GM19395 (cell line): Measurements from ENCODE around the gene RFTN2.
"Not testable (repeated sequence)": the region's sequence is repeated elsewhere in the genome, so short reads cannot be mapped to it uniquely, and the experiment has no call there.

Experiments used
- ATAC-seq: cut with Tn5 transposase; IDR thresholded peaks from one replicate; pipeline ENCODE4 v1.9.1; 2021; ENCODE audit warnings: mild to moderate bottlenecking, moderate library complexity; ENCODE audit not compliant: unreplicated experiment

The RFTN2 gene

DNA sequence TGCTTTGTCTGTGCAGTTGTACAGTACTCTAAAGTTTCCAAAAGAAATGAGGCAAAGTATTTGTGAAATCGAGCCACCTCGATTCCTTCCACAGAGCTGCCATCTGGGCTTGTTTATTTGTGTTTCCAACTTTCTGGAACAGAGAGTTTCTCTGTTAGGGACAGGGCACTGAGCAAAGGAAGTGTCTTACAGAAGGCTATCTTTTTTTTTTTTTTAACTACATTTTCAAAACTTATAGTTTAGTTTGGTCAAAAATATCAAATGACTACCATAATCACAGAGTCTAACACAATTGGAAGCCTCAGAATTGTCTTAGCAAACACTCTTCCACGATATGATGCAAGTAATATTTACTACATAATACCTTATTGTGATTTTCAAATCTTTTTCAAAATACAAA lies 796 bp downstream of the RFTN2 start:
- no peak for ATAC-seq

- no peak for ATAC-seq
These were observed 1.3 kb downstream of the RFTN2 start for GRCh38 chr2:197674060-197674459.

GRCh38 chr2:197673606-197674005 lies 1.8 kb downstream of the RFTN2 start:
- no peak for ATAC-seq

- ATAC-seq, result no peak
These were observed 2.3 kb downstream of the RFTN2 start for GRCh38 chr2:197673106-197673505.

DNA sequence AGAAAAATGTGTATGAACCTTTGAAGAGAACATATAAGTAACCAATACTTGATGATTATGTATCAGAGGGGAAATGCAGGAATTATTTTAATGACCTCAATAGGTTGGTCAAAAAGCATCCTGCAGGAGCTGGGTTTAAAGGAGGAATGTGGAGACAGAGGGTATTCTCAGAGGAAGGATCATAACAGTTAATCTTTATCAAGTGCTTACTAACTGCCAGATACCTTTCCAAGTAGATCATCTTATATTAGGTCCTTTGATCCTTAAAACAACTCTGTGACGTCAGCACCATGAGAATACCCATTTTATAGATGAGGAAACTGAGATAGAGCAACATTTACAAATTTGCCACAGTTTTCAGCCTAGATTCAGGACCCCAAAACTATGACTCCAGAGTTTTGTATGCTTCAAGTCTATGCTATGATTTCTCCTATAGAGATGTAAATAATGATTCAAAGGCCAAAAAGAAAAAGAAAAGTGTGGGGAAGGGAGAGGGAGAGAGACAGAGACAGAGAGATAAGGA lies 3.0 kb downstream of the RFTN2 start:
- ATAC-seq, result no peak

GRCh38 chr2:197669077-197669476 lies 6.3 kb downstream of the RFTN2 start:
- peak; percentile 57 for ATAC-seq

- ATAC-seq, result no peak
These were observed 7.1 kb downstream of the RFTN2 start for GRCh38 chr2:197668296-197668695.

GRCh38 chr2:197666277-197666676 lies 9.1 kb downstream of the RFTN2 start:
- ATAC-seq, result no peak

DNA sequence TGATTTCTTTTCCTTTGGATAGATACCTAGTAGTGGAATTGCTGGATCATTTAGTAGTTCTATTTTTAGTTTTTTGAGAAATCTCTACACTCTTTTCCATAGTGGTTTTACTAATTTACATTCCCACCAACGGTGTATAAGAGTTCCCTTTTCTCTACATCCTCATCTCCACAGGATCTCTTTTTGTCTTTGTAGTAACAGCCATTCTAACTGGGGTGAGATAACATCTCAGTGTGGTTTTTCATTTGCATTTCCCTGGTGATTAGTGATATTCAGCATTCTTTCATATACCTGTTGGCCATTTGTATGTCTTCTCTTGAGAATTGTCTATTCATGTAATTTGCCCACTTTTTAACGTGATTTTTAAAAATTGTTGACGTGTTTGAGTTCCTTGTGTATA lies 13.8 kb downstream of the RFTN2 start:
- ATAC-seq, result no peak

GRCh38 chr2:197657562-197657961 lies 17.8 kb downstream of the RFTN2 start:
- ATAC-seq, result no peak

DNA sequence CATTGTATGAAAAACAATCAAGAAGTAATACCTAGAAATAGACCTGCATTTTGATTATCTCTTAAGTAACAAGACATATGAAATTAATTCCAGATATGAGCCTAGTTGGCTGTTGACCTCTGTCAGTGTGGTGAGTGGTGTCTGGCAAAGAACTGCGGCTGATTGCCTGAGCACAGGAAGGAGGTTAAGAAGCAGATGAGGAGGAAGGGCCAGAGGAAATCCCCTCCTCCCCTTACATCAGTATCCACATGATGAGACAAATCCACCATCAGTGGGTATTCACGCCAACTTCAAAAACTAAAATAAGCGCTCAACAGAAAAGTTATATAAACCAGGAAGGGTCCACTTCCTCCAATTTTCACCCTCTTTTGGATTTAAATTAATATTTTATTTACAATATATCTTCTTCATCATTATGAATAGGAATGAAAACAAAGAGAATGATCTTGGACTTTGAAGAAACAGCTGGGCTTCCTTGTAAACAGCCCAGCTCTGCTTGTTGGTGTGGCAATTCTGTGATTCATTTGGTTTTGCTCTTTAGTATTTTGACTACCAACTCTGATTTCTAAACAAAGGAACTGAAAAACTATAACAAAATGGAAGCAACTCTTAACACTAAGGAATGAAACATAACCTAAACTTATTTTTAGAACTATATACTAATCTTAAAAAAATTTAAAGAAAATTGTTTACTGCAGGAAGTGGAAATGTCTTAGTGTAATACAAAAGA lies 27.3 kb downstream of the RFTN2 start:
- no peak for ATAC-seq

GRCh38 chr2:197641666-197642065 lies 33.7 kb downstream of the RFTN2 start:
- ATAC-seq, result no peak

DNA sequence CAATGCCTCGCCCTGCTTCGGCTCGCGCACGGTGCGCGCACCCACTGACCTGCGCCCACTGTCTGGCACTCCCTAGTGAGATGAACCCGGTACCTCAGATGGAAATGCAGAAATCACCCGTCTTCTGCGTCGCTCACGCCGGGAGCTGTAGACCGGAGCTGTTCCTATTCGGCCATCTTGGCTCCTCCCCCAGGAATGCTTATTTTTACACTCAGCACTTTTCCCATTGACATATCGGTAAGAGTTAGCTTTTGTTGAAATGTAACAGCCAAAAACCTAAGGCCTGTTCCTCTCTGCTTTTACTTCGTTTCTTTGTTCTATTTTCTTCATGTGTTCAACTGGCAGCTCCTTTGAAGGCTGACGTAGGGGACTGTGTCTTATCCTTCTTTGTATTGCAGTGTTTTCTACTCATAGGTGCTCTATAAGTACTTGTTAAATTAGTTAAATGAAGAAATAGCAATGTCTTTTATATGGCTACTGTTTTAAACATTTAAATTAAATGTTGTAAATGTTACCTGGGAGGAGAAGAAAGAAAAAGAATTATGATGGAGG lies 34.7 kb downstream of the RFTN2 start:
- not testable (repeated sequence) for ATAC-seq

DNA sequence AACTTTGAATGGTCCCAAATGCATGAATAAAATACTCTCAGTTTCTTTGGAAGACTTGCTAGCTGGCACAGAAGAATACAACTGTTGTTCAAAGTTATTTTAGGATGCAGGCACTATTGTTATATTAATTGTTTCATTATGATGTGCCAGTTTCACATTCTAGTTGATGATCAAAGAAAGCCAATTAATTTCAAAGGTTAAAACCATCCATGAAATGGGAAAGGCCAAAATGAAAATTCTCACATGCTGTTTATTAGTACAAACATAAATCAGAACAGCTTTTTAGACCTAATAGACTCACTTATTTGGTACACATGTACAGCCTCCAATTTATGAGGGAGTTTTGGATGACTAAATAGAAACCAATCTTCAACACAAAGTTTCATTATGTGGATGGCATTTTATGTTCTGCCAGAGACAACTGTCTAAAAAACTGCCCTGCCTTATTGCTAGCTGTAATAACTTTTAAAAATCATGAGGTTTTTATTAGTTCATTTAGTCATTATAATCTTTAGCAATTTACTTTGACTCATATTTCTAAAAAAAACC lies 42.2 kb downstream of the RFTN2 start:
- no peak for ATAC-seq

DNA sequence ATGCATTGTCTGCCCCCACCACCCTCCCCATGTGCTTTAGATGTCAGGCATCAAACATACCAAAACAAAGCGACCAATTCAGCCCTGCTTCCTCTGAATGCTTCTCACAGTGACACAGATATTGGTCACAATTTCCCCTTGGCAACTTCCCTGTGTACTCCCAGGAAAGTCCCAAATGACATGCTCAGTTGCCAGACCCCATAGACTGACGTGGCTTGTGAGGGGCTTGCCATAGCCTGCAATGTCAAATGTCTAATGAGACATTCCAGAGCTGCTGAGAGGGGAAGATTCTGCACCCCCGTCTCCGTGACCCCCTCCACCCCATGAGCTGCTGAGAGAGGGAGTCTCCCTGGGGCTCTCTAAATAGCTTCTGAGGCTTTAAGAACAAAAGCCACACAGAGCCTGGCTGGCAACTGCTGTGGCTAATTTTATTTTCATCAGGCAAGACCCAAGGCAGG lies 47.3 kb downstream of the RFTN2 start:
- ATAC-seq, result peak; percentile 76

DNA sequence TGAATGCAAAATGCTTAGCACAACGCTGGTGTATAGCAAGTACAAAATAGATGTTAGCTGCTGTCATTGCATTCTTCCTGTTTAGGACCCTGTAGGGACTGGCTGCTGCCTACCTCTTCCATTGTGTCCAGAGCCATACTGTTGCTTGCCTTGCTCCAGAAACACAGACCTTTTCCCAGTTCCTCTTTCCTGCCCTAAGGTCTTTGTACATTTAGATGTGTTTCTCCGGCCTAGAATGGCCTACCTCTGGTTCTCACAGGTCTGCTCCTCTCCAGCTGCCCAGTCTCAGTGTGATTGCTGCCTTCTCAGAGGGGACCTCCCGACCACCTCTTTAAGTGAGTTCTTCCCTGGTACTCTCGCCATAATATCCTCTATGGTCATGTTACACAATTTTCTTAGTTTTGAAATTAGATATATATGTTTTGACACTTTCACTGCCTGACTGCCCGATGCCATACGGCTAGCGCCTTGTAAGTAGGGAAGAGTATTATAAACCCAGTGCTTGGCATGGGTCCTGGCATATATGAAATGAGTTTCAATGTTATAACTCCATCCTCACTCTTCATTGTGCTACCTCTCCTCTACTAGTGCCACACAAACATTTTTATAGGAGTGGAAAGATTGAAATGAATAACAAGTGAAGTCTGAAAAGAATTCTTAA lies 48.3 kb downstream of the RFTN2 start:
- ATAC-seq, result no peak

DNA sequence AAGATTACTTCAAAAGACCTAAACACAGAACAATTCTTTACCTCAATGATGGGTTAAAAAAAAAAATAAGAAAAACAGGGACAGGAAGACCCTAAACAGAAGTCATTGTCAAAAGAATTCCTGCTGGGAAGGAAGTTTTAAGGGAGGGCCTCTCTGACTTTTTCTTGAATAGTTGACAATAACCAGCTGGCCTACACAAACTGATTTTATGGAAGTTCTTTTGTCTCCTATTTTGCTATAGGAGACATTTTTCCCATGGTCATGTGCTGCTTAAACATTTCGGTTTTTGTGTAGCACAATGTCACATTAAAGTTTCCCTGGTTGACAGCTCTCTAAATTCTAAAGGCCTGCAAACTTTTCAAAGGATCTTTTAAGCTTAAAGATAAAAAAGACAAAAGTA lies 55.3 kb downstream of the RFTN2 start:
- no peak for ATAC-seq

GRCh38 chr2:197615016-197615652 lies 60.3 kb downstream of the RFTN2 start:
- no peak for ATAC-seq

GRCh38 chr2:197614532-197614931 lies 60.9 kb downstream of the RFTN2 start:
- ATAC-seq, result no peak

DNA sequence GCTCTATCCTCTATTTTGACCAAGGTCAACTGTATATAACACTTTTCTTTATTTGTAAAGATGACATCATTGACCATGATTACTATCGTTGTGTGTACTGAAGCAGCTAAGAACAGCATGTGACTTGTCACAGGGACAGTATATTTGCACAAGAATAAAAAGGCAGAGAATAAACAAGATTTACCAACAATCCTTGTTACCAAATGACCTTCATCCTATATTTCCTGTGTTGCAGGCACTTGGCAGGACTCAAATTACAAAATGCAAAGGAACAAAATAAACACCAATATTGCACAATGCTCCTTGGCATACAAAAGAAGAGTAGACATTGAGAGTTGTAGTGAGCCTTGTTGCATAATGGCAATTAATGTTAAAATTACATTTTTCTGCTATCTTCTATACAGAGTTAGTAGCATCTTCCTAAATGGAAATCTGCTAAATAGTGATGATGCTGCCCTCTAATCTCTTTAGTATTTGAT lies 61.8 kb downstream of the RFTN2 start:
- no peak for ATAC-seq

DNA sequence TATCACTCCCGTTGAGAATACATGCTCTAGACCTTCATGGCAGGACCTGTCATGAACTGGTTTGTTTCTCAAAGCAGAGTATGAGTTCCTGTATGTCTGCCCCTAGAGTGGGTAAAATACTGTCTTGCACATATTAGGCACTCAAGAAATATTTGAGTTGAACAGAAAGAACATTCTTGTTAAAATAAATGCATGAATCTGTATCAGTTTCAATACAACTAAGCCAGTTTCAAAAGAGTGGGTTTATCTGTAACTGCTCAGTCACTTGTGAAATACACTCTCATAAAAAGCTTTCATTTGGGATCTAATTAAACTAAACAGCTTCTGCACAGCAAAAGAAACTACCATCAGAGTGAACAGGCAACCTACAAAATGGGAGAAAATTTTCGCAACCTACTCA lies 69.2 kb downstream of the RFTN2 start:
- ATAC-seq, result peak; percentile 94
